Measurements from ENCODE around the gene ABTB2. TPM values are rescaled to one million over a fixed set of nuclear protein-coding genes. Genes with fewer than 3 reads are reported as not detected.

ABTB2 gene
- total RNA-seq, 2 experiments from 2014 or later: 0.06 to 0.09 TPM

- Histone ChIP-seq H3K9me3 (ENCODE audit: low read length) (no peaks in the 10 kb centered on the region), H3K36me3 (ENCODE audit: insufficient read depth, low read length) (no peaks in the 10 kb centered on the region), H2AFZ (ENCODE audit: low read length) (no peak overlapping the region), H3K4me3 (ENCODE audit: low read depth, low read length, poor library complexity, severe bottlenecking) (no peak overlapping the region), H3K4me1 (ENCODE audit: insufficient read depth, low read length, poor library complexity, severe bottlenecking) (peaks cover 8% of the 10 kb centered on the region), H3K4me2 (ENCODE audit: low read length) (no peak overlapping the region), H3K79me2 (ENCODE audit: insufficient read depth, low read depth, low read length) (no peaks in the 10 kb centered on the region), H3K9me2 (ENCODE audit: insufficient read depth, low read length) (no peaks in the 10 kb centered on the region), H3K27ac (ENCODE audit: low read depth, low read length, poor library complexity, severe bottlenecking) (no peak overlapping the region), H4K20me1 (ENCODE audit: insufficient read depth, low read length) (no peaks in the 10 kb centered on the region)
- DNase-seq (ENCODE audit: low spot score): no peak
- intact Hi-C loops (cut with micrococcal nuclease; ENCODE audit: unreplicated experiment): no loop called here
- ChIA-PET POLR2A (interaction anchor here (0.6 to 1.3 kb wide), 4 partner anchors 22 to 631 kb away, joined by 3 to 5 read pairs (median 3); no protein-coding TSS in a partner anchor), CTCF (ENCODE audit: unreplicated experiment) (no interaction called here)
- no TSS peak for BruUV-seq (replicated peaks)
- TF ChIP-seq CTCF (conservative IDR thresholded peaks at IDR 0.05; ENCODE audit: low read length) (no peak), EZH2phosphoT487 (IDR thresholded peaks at IDR 0.05; ENCODE audit: borderline replicate concordance, low read depth, low read length) (no peak)
Measured at GRCh38 chr11:34254011-34254410, 103.8 kb downstream of the ABTB2 start.

- Histone ChIP-seq H3K9me3 (ENCODE audit: low read length) (no peaks in the 10 kb centered on the region), H2AFZ (ENCODE audit: low read length) (no peak overlapping the region), H3K27ac (ENCODE audit: low read depth, low read length, poor library complexity, severe bottlenecking) (no peak overlapping the region), H4K20me1 (ENCODE audit: insufficient read depth, low read length) (no peaks in the 10 kb centered on the region), H3K4me2 (ENCODE audit: low read length) (no peak overlapping the region), H3K9me2 (ENCODE audit: insufficient read depth, low read length) (no peaks in the 10 kb centered on the region), H3K36me3 (ENCODE audit: insufficient read depth, low read length) (no peaks in the 10 kb centered on the region), H3K4me1 (ENCODE audit: insufficient read depth, low read length, poor library complexity, severe bottlenecking) (peaks cover 8% of the 10 kb centered on the region), H3K79me2 (ENCODE audit: insufficient read depth, low read depth, low read length) (no peaks in the 10 kb centered on the region), H3K4me3 (ENCODE audit: low read depth, low read length, poor library complexity, severe bottlenecking) (no peak overlapping the region)
- POLR2A ChIA-PET: no interaction called here
- CTCF ChIA-PET (ENCODE audit: unreplicated experiment): interaction anchor here (1.1 kb wide), 1 partner anchor 13 kb away, joined by 3 read pairs; no protein-coding TSS in a partner anchor
- no peak for DNase-seq (ENCODE audit: low spot score)
- TF ChIP-seq CTCF (conservative IDR thresholded peaks at IDR 0.05; ENCODE audit: low read length): no peak
- no peak for TF ChIP-seq EZH2phosphoT487 (IDR thresholded peaks at IDR 0.05; ENCODE audit: borderline replicate concordance, low read depth, low read length)
- no TSS peak for BruUV-seq (replicated peaks)
- intact Hi-C loops (cut with micrococcal nuclease; ENCODE audit: unreplicated experiment): no loop called here
Measured at GRCh38 chr11:34252651-34253050, 105.2 kb downstream of the ABTB2 start.

- ChIA-PET POLR2A (no interaction called here), CTCF (ENCODE audit: unreplicated experiment) (interaction anchor here (1.1 kb wide), 1 partner anchor 12 kb away, joined by 3 read pairs; no protein-coding TSS in a partner anchor)
- no peak overlapping the region for H3K4me3 ChIP-seq (ENCODE audit: low read depth, low read length, poor library complexity, severe bottlenecking)
- no TSS peak for BruUV-seq (replicated peaks)
- H2AFZ ChIP-seq (ENCODE audit: low read length): no peak overlapping the region
- DNase-seq (ENCODE audit: low spot score): no peak
- intact Hi-C loops (cut with micrococcal nuclease; ENCODE audit: unreplicated experiment): no loop called here
- H3K4me2 ChIP-seq (ENCODE audit: low read length): no peak overlapping the region
- H3K36me3 ChIP-seq (ENCODE audit: insufficient read depth, low read length): no peaks in the 10 kb centered on the region
- no peak for TF ChIP-seq EZH2phosphoT487 (IDR thresholded peaks at IDR 0.05; ENCODE audit: borderline replicate concordance, low read depth, low read length)
- TF ChIP-seq CTCF (conservative IDR thresholded peaks at IDR 0.05; ENCODE audit: low read length): no peak
- H4K20me1 ChIP-seq (ENCODE audit: insufficient read depth, low read length): no peaks in the 10 kb centered on the region
- H3K4me1 ChIP-seq (ENCODE audit: insufficient read depth, low read length, poor library complexity, severe bottlenecking): peaks cover 8% of the 10 kb centered on the region
- H3K27ac ChIP-seq (ENCODE audit: low read depth, low read length, poor library complexity, severe bottlenecking): no peak overlapping the region
- no peaks in the 10 kb centered on the region for H3K9me2 ChIP-seq (ENCODE audit: insufficient read depth, low read length)
- H3K9me3 ChIP-seq (ENCODE audit: low read length): no peaks in the 10 kb centered on the region
- H3K79me2 ChIP-seq (ENCODE audit: insufficient read depth, low read depth, low read length): no peaks in the 10 kb centered on the region
Measured at GRCh38 chr11:34252015-34252414, 105.8 kb downstream of the ABTB2 start.
